Renal cortex interstitium (tissue), 11 donors: ENCODE results near the gene NAV2. TPM values are rescaled to one million over a fixed set of nuclear protein-coding genes. Genes with fewer than 3 reads are reported as not detected.

Experiments
- DNase-seq, 11 donors: peaks; one replicate each; pipeline ENCODE4 v3.0.0-alpha.2; 2013; ENCODE audit warnings: low read depth in 9 of 11, low spot score in 4 of 11; ENCODE audit errors: extremely low read depth in 1 of 11
- polyA plus RNA-seq, 3 donors: library from polyadenylated mRNA; unstranded; fragments of 120-200 nt; gene quantifications; one replicate each; pipeline ENCODE4 v1.2.1, GENCODE V29; 2013; ENCODE audit not compliant: insufficient read length in 3 of 3

Gene NAV2
- polyA plus RNA-seq, 3 donors = 36.9 to 94.9 (median 39.5) TPM

- no peak for DNase-seq
These were observed 329.5 kb downstream of the NAV2 start for GRCh38 chr11:20042045-20042639.

- no peak for DNase-seq
These were observed 330.2 kb downstream of the NAV2 start for GRCh38 chr11:20042811-20043341.

- DNase-seq = no peak
These were observed 331.4 kb downstream of the NAV2 start for GRCh38 chr11:20043992-20044391.

GRCh38 chr11:20045098-20045688, 332.6 kb downstream of the NAV2 start:
- no peak for DNase-seq

GRCh38 chr11:20046416-20046815, 333.8 kb downstream of the NAV2 start:
- DNase-seq = no peak

GRCh38 chr11:20047006-20047768, 334.6 kb downstream of the NAV2 start:
- DNase-seq = no peak

GRCh38 chr11:20047769-20048154, 335.1 kb downstream of the NAV2 start:
- DNase-seq = no peak

GRCh38 chr11:20048246-20048645, 335.6 kb downstream of the NAV2 start:
- no peak for DNase-seq

GRCh38 chr11:20048707-20049106, 336.1 kb downstream of the NAV2 start:
- no peak for DNase-seq

GRCh38 chr11:20049231-20049630, 336.6 kb downstream of the NAV2 start:
- DNase-seq = no peak

- no peak for DNase-seq
These were observed 337.4 kb downstream of the NAV2 start for GRCh38 chr11:20050048-20050447.

GRCh38 chr11:20050551-20051333, 338.1 kb downstream of the NAV2 start:
- no peak for DNase-seq

- no peak for DNase-seq
These were observed 339.1 kb downstream of the NAV2 start for GRCh38 chr11:20051469-20052399.

GRCh38 chr11:20053572-20053971, 340.9 kb downstream of the NAV2 start:
- no peak for DNase-seq

- DNase-seq = no peak
These were observed 341.9 kb downstream of the NAV2 start for GRCh38 chr11:20054584-20054983.

GRCh38 chr11:20055312-20055711, 342.7 kb downstream of the NAV2 start:
- no peak for DNase-seq

GRCh38 chr11:20056109-20056949, 343.7 kb downstream of the NAV2 start:
- DNase-seq = no peak
